ENCODE measurements around the gene STOX1.
A peak's percentile ranks its signal among the peaks of the same experiment; 100 is the strongest.

The STOX1 gene

DNA sequence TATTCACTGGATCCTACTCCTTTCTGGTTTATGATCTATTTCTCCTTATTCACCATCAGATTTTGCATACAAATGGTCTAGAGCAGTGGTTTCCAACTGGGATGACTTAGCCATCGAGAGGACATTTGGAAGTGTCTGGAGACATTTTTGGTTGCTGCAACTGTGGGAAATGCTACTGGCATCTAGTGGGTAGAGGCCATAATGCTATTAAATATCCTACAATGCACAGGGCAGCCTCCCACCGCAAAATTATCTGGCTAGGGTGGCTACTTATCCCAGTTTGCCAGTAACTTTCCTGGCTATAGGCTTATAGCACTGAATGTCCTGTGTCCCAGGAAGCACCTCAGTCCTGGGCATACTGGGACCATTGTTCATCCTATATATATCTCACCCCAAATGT is 52.3 kb downstream of the STOX1 start:
- Histone ChIP-seq H3K79me2 (ENCODE audit: control insufficient read depth, insufficient read depth, low read length, unreplicated experiment) (no peaks in the 10 kb centered on the region), H3K36me3 (ENCODE audit: insufficient read depth, low read length) (no peaks in the 10 kb centered on the region), H3K27me3 (ENCODE audit: insufficient read depth, low read length) (no peaks in the 10 kb centered on the region; the same call in 1 of the 2 replicates), H3K4me1 (ENCODE audit: control insufficient read depth, insufficient read depth, low read length, unreplicated experiment) (no peaks in the 10 kb centered on the region), H2AFZ (ENCODE audit: low read length, unreplicated experiment) (no peak overlapping the region), H3K4me3 (ENCODE audit: low read depth, low read length) (no peak overlapping the region), H3K27ac (ENCODE audit: low read depth, low read length) (no peak overlapping the region)

DNA sequence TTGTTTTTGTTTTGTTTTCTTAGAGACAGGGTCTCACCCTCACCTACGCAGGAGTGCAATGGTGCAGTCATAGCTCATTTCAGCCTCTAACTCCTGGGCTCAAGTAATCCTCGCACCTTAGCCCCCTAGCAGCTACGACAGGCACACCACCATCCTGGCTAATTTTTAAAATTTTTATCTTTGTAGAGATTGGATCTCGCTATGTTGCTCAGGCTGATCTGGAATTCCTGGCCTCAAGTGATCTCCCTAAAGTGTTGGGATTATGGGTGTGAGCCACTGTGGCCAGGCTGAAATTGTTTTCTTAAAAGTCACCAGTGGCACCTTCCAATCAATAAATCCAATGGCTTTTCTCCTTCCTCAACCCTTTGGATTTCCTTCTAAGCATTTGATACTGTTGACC is 52.9 kb downstream of the STOX1 start:
- H3K27ac ChIP-seq (ENCODE audit: low read depth, low read length), result no peak overlapping the region
- no peaks in the 10 kb centered on the region; the same call in 1 of the 2 replicates for H3K27me3 ChIP-seq (ENCODE audit: insufficient read depth, low read length)
- H3K36me3 ChIP-seq (ENCODE audit: insufficient read depth, low read length), result no peaks in the 10 kb centered on the region
- no peaks in the 10 kb centered on the region for H3K4me1 ChIP-seq (ENCODE audit: control insufficient read depth, insufficient read depth, low read length, unreplicated experiment)
- H3K79me2 ChIP-seq (ENCODE audit: control insufficient read depth, insufficient read depth, low read length, unreplicated experiment), result no peaks in the 10 kb centered on the region
- no peak overlapping the region for H2AFZ ChIP-seq (ENCODE audit: low read length, unreplicated experiment)
- H3K4me3 ChIP-seq (ENCODE audit: low read depth, low read length), result no peak overlapping the region

DNA sequence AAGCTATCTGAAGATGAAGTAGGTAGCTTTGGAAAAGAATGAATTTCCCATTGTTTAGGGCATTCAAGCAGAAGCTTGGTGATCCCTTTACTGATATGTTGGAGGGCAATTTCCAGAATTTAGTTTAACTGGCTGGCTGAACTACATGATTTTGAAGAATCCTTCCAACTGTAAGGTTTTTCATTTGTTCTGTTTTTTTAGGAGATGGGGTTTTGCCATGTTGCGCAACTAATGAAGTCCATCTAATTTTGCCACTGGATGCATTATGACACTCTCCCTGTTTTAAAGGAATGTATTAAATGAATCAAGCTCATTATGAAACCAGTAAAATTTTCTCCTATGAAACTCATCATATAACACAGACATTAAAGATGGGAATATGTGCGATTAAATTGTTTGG is 67.7 kb downstream of the STOX1 start:
- no peak overlapping the region for H3K27ac ChIP-seq (ENCODE audit: low read depth, low read length)
- no peak overlapping the region for H3K4me3 ChIP-seq (ENCODE audit: low read depth, low read length)
- no peaks in the 10 kb centered on the region for H3K27me3 ChIP-seq (ENCODE audit: insufficient read depth, low read length)
- H3K36me3 ChIP-seq (ENCODE audit: insufficient read depth, low read length), result no peaks in the 10 kb centered on the region
- H2AFZ ChIP-seq (ENCODE audit: low read length, unreplicated experiment), result no peak overlapping the region
- peaks cover 6% of the 10 kb centered on the region for H3K4me1 ChIP-seq (ENCODE audit: control insufficient read depth, insufficient read depth, low read length, unreplicated experiment)
- no peaks in the 10 kb centered on the region for H3K79me2 ChIP-seq (ENCODE audit: control insufficient read depth, insufficient read depth, low read length, unreplicated experiment)

DNA sequence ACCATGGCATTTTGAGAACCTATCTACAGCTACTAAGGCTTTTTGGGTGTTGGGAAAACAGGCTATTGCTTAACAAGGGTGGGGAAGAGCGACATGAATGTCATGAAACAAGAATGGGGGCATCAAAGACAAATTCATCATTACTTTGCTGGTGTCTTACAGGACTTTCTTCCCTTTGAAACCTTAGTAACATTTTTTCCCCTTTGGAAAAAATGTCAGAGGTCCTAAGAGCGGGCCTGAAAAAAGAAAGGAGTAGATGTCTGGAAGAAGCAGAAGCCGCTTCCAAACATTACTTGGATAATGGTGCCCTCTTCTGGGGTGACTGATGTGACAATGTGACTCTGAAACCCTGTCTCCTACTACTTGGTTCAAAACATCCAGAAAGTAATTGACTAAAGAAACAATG is 70.0 kb downstream of the STOX1 start:
- Histone ChIP-seq H2AFZ (ENCODE audit: low read length, unreplicated experiment) (no peak overlapping the region), H3K36me3 (ENCODE audit: insufficient read depth, low read length) (no peaks in the 10 kb centered on the region), H3K27ac (ENCODE audit: low read depth, low read length) (no peak overlapping the region), H3K79me2 (ENCODE audit: control insufficient read depth, insufficient read depth, low read length, unreplicated experiment) (peaks cover 12% of the 10 kb centered on the region), H3K27me3 (ENCODE audit: insufficient read depth, low read length) (no peaks in the 10 kb centered on the region), H3K4me3 (ENCODE audit: low read depth, low read length) (no peak overlapping the region), H3K4me1 (ENCODE audit: control insufficient read depth, insufficient read depth, low read length, unreplicated experiment) (peaks cover 12% of the 10 kb centered on the region)

DNA sequence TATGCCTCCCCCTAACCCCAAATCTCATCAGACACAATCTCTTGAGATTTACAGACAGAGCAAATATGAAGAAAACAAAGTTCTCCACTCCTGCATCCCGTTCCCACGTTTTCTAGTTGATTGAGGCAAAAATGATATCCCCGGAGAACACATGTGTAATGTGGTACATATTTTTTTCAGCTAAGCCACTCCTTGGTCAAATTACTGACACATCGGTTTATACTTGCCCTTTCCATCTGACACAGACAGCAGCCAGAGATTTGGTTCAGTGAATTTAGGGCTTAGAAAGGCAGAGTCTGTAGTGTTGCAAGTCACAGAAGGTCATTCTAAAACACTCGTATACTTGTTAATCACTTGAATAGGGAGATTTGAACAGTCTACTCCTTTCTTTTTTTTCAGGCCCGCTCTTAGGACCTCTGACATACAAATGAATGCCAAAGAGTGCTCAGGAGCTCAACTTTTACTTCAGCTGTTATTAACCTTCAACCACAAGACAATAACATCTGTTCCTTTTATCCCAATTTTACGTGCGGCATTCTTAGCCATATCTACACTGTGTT is 71.9 kb downstream of the STOX1 start:
- Histone ChIP-seq H3K27me3 (ENCODE audit: insufficient read depth, low read length) (no peaks in the 10 kb centered on the region), H3K27ac (ENCODE audit: low read depth, low read length) (no peak overlapping the region), H3K36me3 (ENCODE audit: insufficient read depth, low read length) (0 out of 2 replicates have a peak, but pooled peaks cover 1% of the 10 kb centered on the region), H3K4me1 (ENCODE audit: control insufficient read depth, insufficient read depth, low read length, unreplicated experiment) (peaks cover 20% of the 10 kb centered on the region), H2AFZ (ENCODE audit: low read length, unreplicated experiment) (peak overlapping the region; percentile 86), H3K79me2 (ENCODE audit: control insufficient read depth, insufficient read depth, low read length, unreplicated experiment) (peaks cover 31% of the 10 kb centered on the region), H3K4me3 (ENCODE audit: low read depth, low read length) (no peak overlapping the region)

DNA sequence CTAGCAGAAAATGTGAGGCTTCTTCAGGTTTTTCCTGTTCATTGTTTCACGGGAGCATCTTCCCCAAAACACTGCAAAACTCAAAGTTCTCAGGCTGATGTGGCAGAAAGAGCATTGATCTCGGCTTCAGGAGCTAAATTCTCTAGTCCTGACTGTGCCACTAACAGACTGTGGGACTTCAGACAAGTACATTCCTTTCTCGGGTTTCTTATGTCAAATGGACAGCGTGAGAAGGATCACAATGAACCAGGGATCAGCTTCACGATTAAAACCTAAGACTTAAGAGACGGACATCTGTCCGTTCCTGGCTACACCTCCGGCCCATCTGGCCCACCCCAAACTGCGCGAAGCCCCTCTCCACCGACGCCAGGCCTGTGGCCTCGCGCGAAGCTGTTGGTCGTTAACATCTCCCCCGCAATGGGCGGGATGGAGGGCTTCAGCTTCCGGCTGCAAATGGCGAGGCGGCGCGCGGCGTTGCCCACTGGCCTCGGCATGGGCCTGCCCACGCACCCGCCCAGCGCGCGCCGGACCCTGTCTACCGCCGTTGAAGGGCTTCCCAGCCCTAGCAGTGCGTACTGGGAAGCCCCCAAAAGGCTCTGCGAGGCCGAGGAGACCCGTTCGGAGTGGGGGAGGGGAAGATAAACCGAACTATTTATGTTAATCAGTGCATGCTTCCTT is 73.2 kb downstream of the STOX1 start:
- Histone ChIP-seq H3K4me1 (ENCODE audit: control insufficient read depth, insufficient read depth, low read length, unreplicated experiment) (peaks cover 20% of the 10 kb centered on the region), H3K27me3 (ENCODE audit: insufficient read depth, low read length) (no peaks in the 10 kb centered on the region), H3K36me3 (ENCODE audit: insufficient read depth, low read length) (peaks cover 6% of the 10 kb centered on the region; the same call in 1 of the 2 replicates), H3K4me3 (ENCODE audit: low read depth, low read length) (peak overlapping the region; percentile 84), H3K79me2 (ENCODE audit: control insufficient read depth, insufficient read depth, low read length, unreplicated experiment) (peaks cover 43% of the 10 kb centered on the region), H3K27ac (ENCODE audit: low read depth, low read length) (peak overlapping the region; percentile 95), H2AFZ (ENCODE audit: low read length, unreplicated experiment) (peak overlapping the region; percentile 94)

DNA sequence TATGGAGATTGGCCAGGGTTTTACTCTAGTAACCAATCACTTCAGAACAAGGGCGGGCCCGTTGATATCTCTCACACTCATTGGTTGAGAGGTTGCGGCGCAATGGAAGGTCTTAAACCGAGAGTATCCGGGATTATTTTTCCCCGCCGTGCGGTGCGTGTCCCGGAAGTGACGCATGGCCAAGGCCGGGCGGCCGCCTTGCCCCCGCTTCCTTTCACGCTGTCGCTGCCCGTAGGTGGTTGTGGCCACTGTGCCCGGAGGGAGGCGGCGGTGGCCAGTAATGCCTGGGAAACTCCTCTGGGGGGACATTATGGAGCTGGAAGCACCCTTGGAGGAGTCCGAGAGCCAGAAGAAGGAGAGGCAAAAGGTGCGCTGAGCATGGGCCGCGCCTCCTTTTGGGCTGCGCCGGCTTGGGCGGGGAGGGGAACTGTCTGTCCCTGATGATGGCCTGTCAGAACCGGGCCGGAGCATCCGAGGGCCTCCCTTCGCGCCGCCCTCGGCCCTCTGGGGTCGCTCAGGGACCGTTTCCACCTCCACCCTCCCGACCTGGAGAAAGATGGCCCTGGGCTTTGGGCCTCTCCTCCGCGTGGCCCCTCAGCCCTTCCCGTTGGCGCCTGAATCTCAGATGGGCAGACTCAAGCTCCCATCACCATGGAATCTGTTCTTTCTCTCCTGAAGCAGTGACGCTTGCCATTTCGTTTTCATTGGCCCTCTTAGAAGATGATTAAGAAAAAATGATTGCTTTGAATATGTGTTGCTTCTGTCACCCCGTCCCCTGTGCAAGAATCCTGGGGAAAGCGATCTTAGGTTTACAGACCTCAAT is 74.0 kb downstream of the STOX1 start, which contains the start of gene DDX50:
TSS of gene DDX50 (plus strand) at position 211 of the 823 bp plus-strand sequence. CDS start at position 281, 70 bp downstream.
- Histone ChIP-seq H3K4me3 (ENCODE audit: low read depth, low read length) (peak within 1 kb of the TSS; percentile 84), H3K27me3 (ENCODE audit: insufficient read depth, low read length) (no peaks in the 10 kb centered on the region), H3K79me2 (ENCODE audit: control insufficient read depth, insufficient read depth, low read length, unreplicated experiment) (peaks cover 43% of the 10 kb centered on the region), H3K27ac (ENCODE audit: low read depth, low read length) (peak within 1 kb of the TSS; percentile 95), H3K36me3 (ENCODE audit: insufficient read depth, low read length) (peaks cover 6% of the 10 kb centered on the region; the same call in 1 of the 2 replicates), H2AFZ (ENCODE audit: low read length, unreplicated experiment) (peak within 1 kb of the TSS; percentile 94), H3K4me1 (ENCODE audit: control insufficient read depth, insufficient read depth, low read length, unreplicated experiment) (peaks cover 20% of the 10 kb centered on the region)

DNA sequence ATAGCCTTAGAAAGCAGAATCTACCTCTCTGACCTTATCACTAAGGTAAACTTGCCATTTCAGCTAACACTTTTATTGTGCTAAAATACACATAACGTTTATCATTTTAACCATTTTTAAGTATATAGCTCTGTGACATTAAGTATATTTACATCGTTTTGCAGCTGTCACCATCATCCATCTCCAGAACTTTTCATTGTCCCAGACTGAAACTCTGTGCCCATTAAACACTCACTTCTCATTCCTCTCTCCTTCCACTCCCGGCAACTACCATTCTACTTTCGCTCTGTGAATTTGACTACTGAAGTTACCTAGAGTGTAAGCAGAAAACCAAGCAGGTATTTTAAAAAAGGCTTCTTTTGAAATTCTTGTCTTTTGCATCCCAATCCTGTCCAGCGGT is 75.1 kb downstream of the STOX1 start:
- Histone ChIP-seq H3K4me3 (ENCODE audit: low read depth, low read length) (peak overlapping the region; percentile 84), H3K4me1 (ENCODE audit: control insufficient read depth, insufficient read depth, low read length, unreplicated experiment) (peaks cover 20% of the 10 kb centered on the region), H3K27me3 (ENCODE audit: insufficient read depth, low read length) (no peaks in the 10 kb centered on the region), H2AFZ (ENCODE audit: low read length, unreplicated experiment) (no peak overlapping the region), H3K27ac (ENCODE audit: low read depth, low read length) (0 out of 2 replicates have a peak overlapping the region, but pooled peaks have one; percentile 95), H3K79me2 (ENCODE audit: control insufficient read depth, insufficient read depth, low read length, unreplicated experiment) (peaks cover 47% of the 10 kb centered on the region), H3K36me3 (ENCODE audit: insufficient read depth, low read length) (peaks cover 9% of the 10 kb centered on the region)

DNA sequence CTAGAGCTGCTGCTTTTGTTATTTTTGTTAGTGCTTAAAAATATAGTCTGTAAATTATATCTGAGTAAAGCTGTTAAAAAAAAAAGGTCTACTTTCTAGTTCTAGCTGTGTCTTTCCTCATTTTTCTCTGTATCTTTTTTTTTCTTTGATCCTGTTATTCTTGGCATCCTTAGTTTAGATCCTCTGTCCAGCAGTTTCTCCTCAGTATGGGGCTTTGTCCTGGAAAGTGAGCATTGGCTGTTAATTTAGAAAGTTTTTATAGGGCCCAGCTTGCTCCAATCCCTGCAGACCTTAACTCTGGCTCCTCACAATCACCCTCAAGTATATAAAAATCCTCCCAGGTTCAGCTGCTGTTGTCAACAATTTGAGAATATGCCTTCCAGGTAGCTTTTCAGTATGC is 97.3 kb downstream of the STOX1 start:
- Histone ChIP-seq H2AFZ (ENCODE audit: low read length, unreplicated experiment) (no peak overlapping the region), H3K79me2 (ENCODE audit: control insufficient read depth, insufficient read depth, low read length, unreplicated experiment) (peaks cover 15% of the 10 kb centered on the region), H3K36me3 (ENCODE audit: insufficient read depth, low read length) (peaks cover 10% of the 10 kb centered on the region; the same call in 1 of the 2 replicates), H3K27me3 (ENCODE audit: insufficient read depth, low read length) (no peaks in the 10 kb centered on the region), H3K27ac (ENCODE audit: low read depth, low read length) (no peak overlapping the region), H3K4me1 (ENCODE audit: control insufficient read depth, insufficient read depth, low read length, unreplicated experiment) (no peaks in the 10 kb centered on the region), H3K4me3 (ENCODE audit: low read depth, low read length) (no peak overlapping the region)

DNA sequence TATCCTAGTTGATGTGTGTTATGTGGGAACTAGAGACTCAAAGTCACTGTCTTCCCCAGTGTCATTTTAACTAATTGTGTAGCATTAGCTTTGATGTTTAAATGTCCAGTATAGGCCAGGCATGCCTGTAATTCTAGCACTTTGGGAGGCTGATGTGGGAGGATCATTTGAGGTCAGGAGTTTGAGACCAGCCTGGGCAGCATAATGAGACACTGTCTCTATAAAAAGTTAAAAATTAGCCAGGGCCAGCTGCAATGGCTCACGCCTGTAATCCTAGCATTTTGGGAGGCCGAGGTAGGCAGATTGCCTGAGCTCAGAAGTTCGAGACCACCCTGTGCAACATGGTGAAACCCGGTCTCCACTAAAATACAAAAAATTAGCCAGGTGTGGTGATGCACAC is 98.2 kb downstream of the STOX1 start:
- H2AFZ ChIP-seq (ENCODE audit: low read length, unreplicated experiment), result no peak overlapping the region
- peaks cover 15% of the 10 kb centered on the region for H3K79me2 ChIP-seq (ENCODE audit: control insufficient read depth, insufficient read depth, low read length, unreplicated experiment)
- H3K4me1 ChIP-seq (ENCODE audit: control insufficient read depth, insufficient read depth, low read length, unreplicated experiment), result no peaks in the 10 kb centered on the region
- no peak overlapping the region for H3K4me3 ChIP-seq (ENCODE audit: low read depth, low read length)
- no peak overlapping the region for H3K27ac ChIP-seq (ENCODE audit: low read depth, low read length)
- no peaks in the 10 kb centered on the region for H3K27me3 ChIP-seq (ENCODE audit: insufficient read depth, low read length)
- H3K36me3 ChIP-seq (ENCODE audit: insufficient read depth, low read length), result peaks cover 7% of the 10 kb centered on the region; the same call in 1 of the 2 replicates
